ENCODE measurements around the gene COL17A1. TPM values are rescaled to one million over a fixed set of nuclear protein-coding genes. Genes with fewer than 3 reads are reported as not detected.

Gene COL17A1
- total RNA-seq, 1 donor from 2014 or later, result 10.1 TPM

DNA sequence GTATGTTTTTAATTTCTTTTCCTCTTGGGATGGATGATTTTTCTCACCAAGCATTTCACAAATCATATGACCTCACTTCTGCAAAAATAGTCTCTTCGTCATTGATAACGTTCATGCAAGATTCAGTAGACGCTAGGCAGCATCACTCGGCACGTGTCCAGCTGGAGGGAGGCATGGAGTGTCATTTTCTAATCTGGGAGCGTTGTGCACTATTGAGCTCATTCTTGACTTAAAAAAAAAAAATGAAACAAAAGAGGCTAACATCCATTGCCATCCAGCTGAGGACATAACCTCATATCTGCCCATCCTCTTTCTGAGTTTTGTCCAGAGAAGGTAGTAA, 56.2 kb downstream of the COL17A1 start:
- Histone ChIP-seq H4K20me1 (ENCODE audit: insufficient read depth, low read length) (peaks cover 2% of the 10 kb centered on the region), H3K4me1 (ENCODE audit: insufficient read depth, low read length) (no peaks in the 10 kb centered on the region), H3K9me3 (ENCODE audit: insufficient read depth, low read depth, low read length) (no peaks in the 10 kb centered on the region), H3K4me2 (ENCODE audit: low read length) (no peak overlapping the region), H3K4me3 (ENCODE audit: insufficient read depth, low read depth, low read length) (no peak overlapping the region), H3K36me3 (ENCODE audit: insufficient read depth, low read length) (peaks cover 21% of the 10 kb centered on the region), H3K79me2 (ENCODE audit: insufficient read depth, low read length) (no peaks in the 10 kb centered on the region), H2AFZ (ENCODE audit: low read depth, low read length) (no peak overlapping the region), H3K9ac (ENCODE audit: low read length) (no peak overlapping the region), H3K27me3 (ENCODE audit: insufficient read depth, low read length) (no peaks in the 10 kb centered on the region), H3K27ac (ENCODE audit: low read depth, low read length) (no peak overlapping the region)
- FAIRE-seq, result no peak
- DNase-seq (ENCODE audit: low read depth), result no peak
- no peaks in the 10 kb centered on the region for H3K4me1 Mint-ChIP-seq (ENCODE audit: low read depth, unreplicated experiment)
- H3K9me3 Mint-ChIP-seq (ENCODE audit: unreplicated experiment), result no peaks in the 10 kb centered on the region
- no peak overlapping the region for H3K4me3 Mint-ChIP-seq (ENCODE audit: unreplicated experiment)
- H3K36me3 Mint-ChIP-seq (ENCODE audit: low read depth, unreplicated experiment), result peaks cover 7% of the 10 kb centered on the region
- no peak overlapping the region for H3K27ac Mint-ChIP-seq (ENCODE audit: unreplicated experiment)
- no peaks in the 10 kb centered on the region for H3K27me3 Mint-ChIP-seq (ENCODE audit: low read depth, unreplicated experiment)
- TF ChIP-seq, protein P1, sequence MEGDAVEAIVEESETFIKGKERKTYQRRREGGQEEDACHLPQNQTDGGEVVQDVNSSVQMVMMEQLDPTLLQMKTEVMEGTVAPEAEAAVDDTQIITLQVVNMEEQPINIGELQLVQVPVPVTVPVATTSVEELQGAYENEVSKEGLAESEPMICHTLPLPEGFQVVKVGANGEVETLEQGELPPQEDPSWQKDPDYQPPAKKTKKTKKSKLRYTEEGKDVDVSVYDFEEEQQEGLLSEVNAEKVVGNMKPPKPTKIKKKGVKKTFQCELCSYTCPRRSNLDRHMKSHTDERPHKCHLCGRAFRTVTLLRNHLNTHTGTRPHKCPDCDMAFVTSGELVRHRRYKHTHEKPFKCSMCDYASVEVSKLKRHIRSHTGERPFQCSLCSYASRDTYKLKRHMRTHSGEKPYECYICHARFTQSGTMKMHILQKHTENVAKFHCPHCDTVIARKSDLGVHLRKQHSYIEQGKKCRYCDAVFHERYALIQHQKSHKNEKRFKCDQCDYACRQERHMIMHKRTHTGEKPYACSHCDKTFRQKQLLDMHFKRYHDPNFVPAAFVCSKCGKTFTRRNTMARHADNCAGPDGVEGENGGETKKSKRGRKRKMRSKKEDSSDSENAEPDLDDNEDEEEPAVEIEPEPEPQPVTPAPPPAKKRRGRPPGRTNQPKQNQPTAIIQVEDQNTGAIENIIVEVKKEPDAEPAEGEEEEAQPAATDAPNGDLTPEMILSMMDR (IDR thresholded peaks at IDR 0.05; ENCODE audit: insufficient read depth, low read depth, low read length), result no peak
- no peak for TF ChIP-seq EZH2 (IDR thresholded peaks at IDR 0.05; ENCODE audit: insufficient read depth, low read length)

DNA sequence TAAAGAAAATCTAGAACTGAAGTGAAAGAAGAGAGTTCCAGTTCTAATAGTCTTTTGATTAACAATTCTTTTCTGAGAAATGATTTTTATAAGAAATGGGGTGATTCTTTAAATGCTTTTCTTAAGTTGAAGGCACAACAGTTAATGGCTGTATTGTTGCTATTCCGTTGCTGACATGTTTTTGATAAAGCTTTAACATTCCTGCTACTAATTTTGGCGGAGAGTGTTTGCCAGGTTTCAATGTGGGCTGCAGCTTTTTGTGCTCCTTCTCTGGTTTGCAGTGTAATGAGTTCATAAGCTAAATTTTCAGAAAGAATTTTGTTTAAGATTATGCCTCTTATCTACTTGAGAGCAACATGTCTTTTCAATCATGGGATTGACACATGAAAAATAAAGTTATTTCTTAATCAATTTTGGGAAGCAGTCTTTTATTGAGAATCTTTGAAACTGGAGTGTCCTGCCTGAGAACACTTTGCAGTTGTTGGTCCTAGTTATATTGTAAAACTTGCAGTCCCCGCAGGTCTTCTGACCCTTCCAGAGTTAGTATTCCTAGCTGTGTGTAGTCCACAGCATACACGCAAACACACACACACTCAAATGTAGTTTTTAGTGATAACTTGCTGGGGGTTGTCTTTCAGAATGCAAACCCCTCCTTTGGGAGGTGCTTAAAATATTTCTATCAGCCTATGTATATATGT, 56.7 kb downstream of the COL17A1 start:
- no peaks in the 10 kb centered on the region for H3K27me3 Mint-ChIP-seq (ENCODE audit: low read depth, unreplicated experiment)
- Histone ChIP-seq H3K4me1 (ENCODE audit: insufficient read depth, low read length) (no peaks in the 10 kb centered on the region), H3K27me3 (ENCODE audit: insufficient read depth, low read length) (no peaks in the 10 kb centered on the region), H3K27ac (ENCODE audit: low read depth, low read length) (no peak overlapping the region), H4K20me1 (ENCODE audit: insufficient read depth, low read length) (peaks cover 2% of the 10 kb centered on the region), H3K4me3 (ENCODE audit: insufficient read depth, low read depth, low read length) (no peak overlapping the region), H3K9ac (ENCODE audit: low read length) (no peak overlapping the region), H2AFZ (ENCODE audit: low read depth, low read length) (no peak overlapping the region), H3K79me2 (ENCODE audit: insufficient read depth, low read length) (no peaks in the 10 kb centered on the region), H3K4me2 (ENCODE audit: low read length) (no peak overlapping the region), H3K36me3 (ENCODE audit: insufficient read depth, low read length) (peaks cover 26% of the 10 kb centered on the region), H3K9me3 (ENCODE audit: insufficient read depth, low read depth, low read length) (no peaks in the 10 kb centered on the region)
- FAIRE-seq (no peak), DNase-seq (ENCODE audit: low read depth) (no peak)
- no peaks in the 10 kb centered on the region for H3K9me3 Mint-ChIP-seq (ENCODE audit: unreplicated experiment)
- no peak overlapping the region for H3K4me3 Mint-ChIP-seq (ENCODE audit: unreplicated experiment)
- no peaks in the 10 kb centered on the region for H3K4me1 Mint-ChIP-seq (ENCODE audit: low read depth, unreplicated experiment)
- TF ChIP-seq EZH2 (IDR thresholded peaks at IDR 0.05; ENCODE audit: insufficient read depth, low read length), result no peak
- TF ChIP-seq, protein P1 (IDR thresholded peaks at IDR 0.05; ENCODE audit: insufficient read depth, low read depth, low read length), result no peak
- H3K27ac Mint-ChIP-seq (ENCODE audit: unreplicated experiment), result no peak overlapping the region
- H3K36me3 Mint-ChIP-seq (ENCODE audit: low read depth, unreplicated experiment), result peaks cover 9% of the 10 kb centered on the region

DNA sequence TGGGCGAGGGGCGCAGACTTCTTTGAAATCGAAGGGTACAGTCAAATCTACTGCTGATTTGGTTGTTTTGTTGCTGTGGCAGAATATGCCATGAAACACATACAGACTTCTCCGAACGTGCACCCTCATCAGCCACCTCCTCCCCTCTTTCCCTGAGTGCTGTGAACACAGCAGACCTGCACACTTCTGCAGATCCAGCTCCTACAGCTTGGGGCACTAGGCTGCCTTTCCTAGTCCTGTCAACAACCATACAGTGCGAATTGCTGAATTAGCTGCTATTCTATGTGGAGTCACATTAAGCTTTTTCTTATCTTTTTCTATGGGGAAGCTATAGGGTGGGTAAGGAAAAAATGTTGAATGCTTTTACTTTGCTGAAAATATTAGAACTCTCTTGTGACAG, 57.5 kb downstream of the COL17A1 start:
- DNase-seq (ENCODE audit: low read depth), result no peak
- H3K79me2 ChIP-seq (ENCODE audit: insufficient read depth, low read length), result no peaks in the 10 kb centered on the region
- no peak overlapping the region for H3K27ac ChIP-seq (ENCODE audit: low read depth, low read length)
- TF ChIP-seq, protein P1 (IDR thresholded peaks at IDR 0.05; ENCODE audit: insufficient read depth, low read depth, low read length), result peak; percentile 28
- TF ChIP-seq EZH2 (IDR thresholded peaks at IDR 0.05; ENCODE audit: insufficient read depth, low read length), result no peak
- no peak for FAIRE-seq
- peaks cover 31% of the 10 kb centered on the region for H3K36me3 ChIP-seq (ENCODE audit: insufficient read depth, low read length)
- no peak overlapping the region for H3K4me2 ChIP-seq (ENCODE audit: low read length)
- Mint-ChIP-seq H3K4me3 (ENCODE audit: unreplicated experiment) (no peak overlapping the region), H3K27me3 (ENCODE audit: low read depth, unreplicated experiment) (no peaks in the 10 kb centered on the region), H3K36me3 (ENCODE audit: low read depth, unreplicated experiment) (peaks cover 10% of the 10 kb centered on the region), H3K9me3 (ENCODE audit: unreplicated experiment) (no peaks in the 10 kb centered on the region), H3K27ac (ENCODE audit: unreplicated experiment) (no peak overlapping the region), H3K4me1 (ENCODE audit: low read depth, unreplicated experiment) (no peaks in the 10 kb centered on the region)
- no peaks in the 10 kb centered on the region for H3K9me3 ChIP-seq (ENCODE audit: insufficient read depth, low read depth, low read length)
- H3K9ac ChIP-seq (ENCODE audit: low read length), result no peak overlapping the region
- H3K4me1 ChIP-seq (ENCODE audit: insufficient read depth, low read length), result no peaks in the 10 kb centered on the region
- H3K27me3 ChIP-seq (ENCODE audit: insufficient read depth, low read length), result no peaks in the 10 kb centered on the region
- no peak overlapping the region for H3K4me3 ChIP-seq (ENCODE audit: insufficient read depth, low read depth, low read length)
- H2AFZ ChIP-seq (ENCODE audit: low read depth, low read length), result no peak overlapping the region
- H4K20me1 ChIP-seq (ENCODE audit: insufficient read depth, low read length), result peaks cover 2% of the 10 kb centered on the region
